Adrenal gland (tissue), 5 donors: ENCODE data around the gene UCK1.

ENCODE experiments used
- CTCF ChIP-seq, 6 experiments: fragments of 450-650 bp in 4 of 6; fragments of 200-600 bp in 2 of 6; sonication (generic) in 1 of 6; IDR thresholded peaks; 1 replicate in 5 of 6; 2 replicates in 1 of 6; pipeline versions ENCODE4 v1.5.1 to v1.8.0; 2016 to 2021; ENCODE audit warnings: antibody characterized with exemption in 6 of 6, mild to moderate bottlenecking in 2 of 6, moderate library complexity in 1 of 6
- POLR2A ChIP-seq, 2 donors: fragments of 450-650 bp; IDR thresholded peaks; one replicate each; pipeline ENCODE4 v1.6.1; 2017; ENCODE audit warnings: antibody characterized with exemption in 2 of 2, mild to moderate bottlenecking in 2 of 2, moderate library complexity in 1 of 2
- donor health status: DM: no; HTN: no; CAD: no.

GRCh38 chr9:131487001-131487400 is 44.1 kb downstream of the UCK1 start:
- TF ChIP-seq CTCF (IDR thresholded peaks at IDR 0.05): no peak
- TF ChIP-seq POLR2A (IDR thresholded peaks at IDR 0.05): no peak
